Middle frontal gyrus (tissue), 1 donor: ENCODE data around the gene AOX1.
"Not testable (repeated sequence)": the region's sequence is repeated elsewhere in the genome, so short reads cannot be mapped to it uniquely, and the experiment has no call there.

Experiments used
- DNase-seq: peaks from one replicate; pipeline ENCODE4 v3.0.0-alpha.2; 2015; ENCODE audit warnings: low spot score; ENCODE audit errors: extremely low spot score

Gene AOX1

GRCh38 chr2:200585730-200586643, at the start of gene AOX1:
AOX1 (plus strand) TSS chr2:200586014; CDS start chr2:200586109, 95 bp downstream.
- DNase-seq: no peak

DNA sequence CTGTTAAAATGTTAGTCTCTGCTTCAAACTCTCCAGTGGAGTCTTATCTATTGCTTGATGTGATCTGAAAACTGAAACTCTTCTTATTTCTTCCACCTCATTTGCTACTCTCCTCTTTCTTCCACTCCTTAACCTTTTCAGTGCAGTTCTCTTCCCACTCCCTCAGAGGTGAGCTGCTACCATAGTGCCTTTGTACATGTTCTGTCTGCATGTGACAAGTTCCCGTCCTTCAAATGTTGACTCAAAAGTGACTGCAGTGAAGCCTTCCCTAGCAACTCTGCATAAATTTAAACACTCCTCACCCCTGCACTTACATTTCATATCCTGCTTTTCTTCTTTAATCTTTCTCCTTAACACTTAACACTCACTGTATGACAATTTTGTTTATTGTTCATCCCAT, 47.7 kb upstream of the AOX1 start:
- DNase-seq: no peak

DNA sequence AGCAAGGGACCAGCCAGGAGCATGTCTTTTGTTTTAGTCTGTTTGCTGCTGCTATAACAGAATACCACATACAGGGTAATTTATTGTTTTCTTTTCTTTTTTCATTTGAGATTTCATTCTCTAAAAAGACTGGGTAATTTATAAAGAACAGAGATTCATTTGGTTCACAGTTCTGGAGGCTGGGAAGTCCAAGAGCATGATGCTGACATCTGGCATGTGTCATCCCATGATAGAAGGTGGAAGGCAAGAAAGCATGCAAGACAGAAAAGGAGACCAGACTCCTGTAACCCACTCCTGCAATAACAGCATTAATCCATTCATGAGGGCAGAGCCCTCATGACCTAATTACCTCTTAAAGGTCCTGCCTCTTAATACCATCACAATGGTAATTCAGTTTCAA, 45.0 kb upstream of the AOX1 start:
- no peak for DNase-seq

DNA sequence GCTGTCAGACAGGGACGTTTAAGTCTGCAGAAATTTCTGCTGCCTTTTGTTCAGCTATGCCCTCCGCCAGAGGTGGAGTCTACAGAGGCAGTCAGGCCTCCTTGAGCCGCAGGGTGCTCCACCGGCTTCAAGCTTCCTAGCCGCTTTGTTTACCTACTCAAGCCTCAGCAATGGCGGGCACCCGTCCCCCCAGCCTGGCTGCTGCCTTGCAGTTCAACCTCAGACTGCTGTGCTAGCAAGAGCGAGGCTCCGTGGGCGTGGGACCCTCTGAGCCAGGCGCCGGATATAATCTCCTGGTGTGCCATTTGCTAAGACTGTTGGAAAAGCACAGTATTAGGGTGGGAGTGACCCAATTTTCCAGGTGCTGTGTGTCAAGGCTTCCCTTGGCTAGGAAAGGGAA, 19.2 kb upstream of the AOX1 start:
- not testable (repeated sequence) for DNase-seq

- DNase-seq: no peak
Measured at GRCh38 chr2:200567932-200568331, 17.9 kb upstream of the AOX1 start.

- DNase-seq: no peak
Measured at GRCh38 chr2:200575957-200576356, 9.9 kb upstream of the AOX1 start.

DNA sequence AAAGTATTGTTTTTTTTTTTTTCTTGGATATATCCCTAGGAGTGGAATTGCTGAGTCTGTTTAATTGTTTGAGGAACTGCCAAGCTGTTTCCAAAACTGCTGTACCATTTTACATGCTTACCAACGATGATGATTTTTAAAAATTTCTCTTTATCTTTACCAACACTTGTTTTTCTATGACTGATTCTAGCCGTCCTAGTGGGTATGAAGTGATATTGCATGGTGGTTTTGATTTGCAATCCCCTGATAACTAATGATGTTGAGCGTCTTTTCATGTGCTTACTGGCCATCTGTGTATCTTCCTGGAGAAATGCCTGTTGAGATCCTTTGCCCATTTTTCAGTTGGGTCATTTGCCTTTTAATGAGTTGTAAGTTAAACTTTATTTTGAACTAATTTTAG, 8.8 kb upstream of the AOX1 start:
- DNase-seq: no peak

- no peak for DNase-seq
Measured at GRCh38 chr2:200578778-200579177, 7.0 kb upstream of the AOX1 start.

GRCh38 chr2:200584639-200585038, 1.2 kb upstream of the AOX1 start:
- DNase-seq: no peak

- no peak for DNase-seq
Measured at GRCh38 chr2:200585340-200585729, 479 bp upstream of the AOX1 start.

GRCh38 chr2:200586644-200586975, 796 bp downstream of the AOX1 start:
- no peak for DNase-seq

- no peak for DNase-seq
Measured at GRCh38 chr2:200587007-200587616, 1.3 kb downstream of the AOX1 start.

GRCh38 chr2:200588076-200588678, 2.4 kb downstream of the AOX1 start:
- DNase-seq: no peak

DNA sequence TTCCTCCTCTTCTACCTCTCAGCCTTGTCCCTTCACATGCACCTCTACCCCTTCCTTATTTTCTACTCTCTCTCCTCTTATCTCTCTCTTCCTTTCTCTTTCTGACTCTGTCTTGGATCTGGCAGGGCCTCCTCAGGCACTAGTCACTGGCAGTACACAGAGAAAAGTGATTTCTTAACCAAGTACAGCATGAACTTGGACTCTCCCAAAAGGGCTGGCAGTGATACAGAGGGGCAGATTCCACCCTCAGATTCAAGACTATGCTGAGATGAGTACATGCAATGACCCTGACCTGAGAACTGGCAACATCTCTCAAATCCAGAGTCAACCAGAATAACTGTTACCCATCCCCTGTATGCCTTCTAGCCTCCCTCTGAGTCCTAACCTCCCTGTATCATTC, 4.3 kb downstream of the AOX1 start:
- DNase-seq: no peak

DNA sequence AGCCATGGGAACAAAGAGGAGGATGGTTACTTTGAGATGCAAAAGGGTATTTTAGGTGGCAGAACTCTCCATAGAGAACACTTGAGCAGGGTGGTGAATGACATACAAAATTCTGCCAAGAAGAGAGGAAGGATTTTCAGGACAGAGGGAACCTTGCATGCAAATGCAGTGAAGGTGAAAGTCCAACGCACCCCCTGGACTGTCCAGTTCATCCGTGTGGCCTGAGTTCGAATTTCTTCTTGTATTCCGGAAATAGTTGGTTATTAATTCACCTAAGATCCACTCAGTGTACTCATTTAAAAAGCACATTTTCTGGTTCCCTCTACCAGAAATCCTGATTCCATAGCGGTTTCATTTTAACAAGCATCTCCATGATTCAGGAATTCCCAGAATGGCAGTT, 5.5 kb downstream of the AOX1 start:
- DNase-seq: no peak

DNA sequence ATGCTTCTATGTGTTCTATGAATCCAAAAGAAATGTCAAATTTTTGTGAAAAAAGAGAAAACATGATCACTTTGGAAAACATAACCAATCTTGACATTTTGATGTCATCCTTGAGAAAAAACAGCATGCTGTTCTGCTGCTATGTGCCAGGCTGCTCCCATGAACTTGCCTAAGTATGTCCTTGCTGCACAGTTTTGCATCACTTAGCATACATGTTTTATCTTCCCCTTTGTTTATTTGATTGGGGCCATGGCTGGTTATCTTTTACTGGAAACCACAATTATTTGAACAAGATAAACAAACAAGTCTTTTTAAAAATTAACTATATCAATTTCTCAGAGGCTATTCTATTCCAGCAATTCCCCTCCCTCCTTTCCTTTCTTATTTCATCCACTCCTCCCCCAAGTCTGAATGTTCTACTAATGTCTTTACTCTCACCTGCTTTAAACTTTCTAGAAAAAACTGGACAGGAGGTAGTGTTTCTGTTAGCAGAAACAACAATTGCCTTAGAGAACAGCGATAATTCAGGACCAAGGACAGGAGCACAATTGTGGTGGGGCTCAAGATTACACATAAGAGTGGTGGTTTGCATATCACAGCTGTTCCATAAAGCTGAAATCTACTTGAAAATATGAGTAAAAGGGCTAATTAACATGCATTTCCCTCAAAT, 6.7 kb downstream of the AOX1 start:
- DNase-seq: no peak

DNA sequence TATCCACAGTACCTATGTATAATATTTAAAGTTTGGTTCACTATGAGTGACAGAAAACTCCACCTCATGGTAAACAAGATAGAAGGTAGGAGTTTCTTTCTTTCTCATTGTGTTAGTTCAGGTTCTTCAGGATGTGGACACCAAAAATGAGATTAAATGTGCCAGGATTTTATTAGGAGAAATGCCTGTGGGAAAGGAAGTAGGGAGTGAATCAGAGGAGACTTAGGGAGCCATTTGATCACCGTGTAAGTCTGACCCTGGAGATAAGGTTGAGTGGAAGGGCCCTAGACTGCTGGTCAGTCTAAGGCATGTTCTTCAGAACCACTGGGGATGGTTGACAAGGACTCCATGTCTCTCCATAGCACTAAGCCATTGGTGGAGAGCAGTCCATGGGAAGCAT, 8.1 kb downstream of the AOX1 start:
- no peak for DNase-seq

GRCh38 chr2:200595913-200596312, 10.1 kb downstream of the AOX1 start:
- no peak for DNase-seq

GRCh38 chr2:200596774-200597570, 11.2 kb downstream of the AOX1 start:
- DNase-seq: no peak

DNA sequence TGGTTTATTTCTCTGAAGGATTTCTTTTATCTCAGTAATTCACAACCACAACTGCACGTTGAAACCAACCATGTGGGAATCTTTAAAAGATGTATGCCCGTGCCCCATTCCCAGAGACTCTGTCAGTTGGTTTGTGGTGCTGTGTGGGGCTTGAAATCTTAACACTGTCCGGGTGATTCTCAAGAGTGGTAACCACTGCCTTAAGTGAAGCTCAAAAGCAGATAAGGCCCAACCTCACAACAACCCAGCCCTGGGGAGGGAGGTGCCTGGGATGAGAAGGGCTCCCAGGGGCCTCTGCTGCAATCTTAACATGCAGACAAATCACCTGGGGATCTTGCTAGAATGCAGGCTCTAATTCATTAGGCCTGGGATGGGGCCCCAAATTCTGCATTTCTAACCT, 13.4 kb downstream of the AOX1 start:
- DNase-seq: no peak

DNA sequence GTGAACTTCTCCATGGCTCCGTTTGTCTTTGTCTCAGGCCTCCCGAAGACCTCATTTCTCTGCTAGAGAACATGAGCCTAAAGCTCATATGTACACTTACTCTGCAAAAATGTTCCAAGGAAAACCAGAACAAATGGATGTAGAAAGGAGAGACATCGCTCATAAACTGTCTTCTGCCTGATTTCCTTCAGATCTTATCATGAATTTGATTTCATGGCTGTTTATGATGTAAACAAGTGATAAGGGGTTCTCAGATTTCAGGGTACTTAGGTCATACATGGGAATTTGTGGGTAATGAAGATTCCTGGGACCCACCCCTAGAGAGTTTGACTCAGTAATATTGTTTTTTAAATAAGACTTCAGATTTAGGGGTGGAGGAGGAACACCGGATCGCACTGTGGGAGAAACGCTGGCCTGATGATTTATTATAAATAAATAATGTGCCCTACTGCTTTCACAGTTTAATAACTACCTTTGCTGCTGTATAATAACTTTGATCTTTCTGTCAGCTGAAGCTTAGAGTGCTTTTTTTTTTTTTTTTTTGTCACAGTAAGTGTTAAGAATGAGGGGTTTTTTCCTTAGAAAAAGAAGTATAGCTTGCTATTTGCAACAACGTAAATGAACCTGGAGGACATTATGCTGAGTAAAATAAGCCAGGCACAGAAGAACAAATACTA, 14.9 kb downstream of the AOX1 start:
- no peak for DNase-seq
